ENCODE results near the gene L3MBTL4.

Gene L3MBTL4

DNA sequence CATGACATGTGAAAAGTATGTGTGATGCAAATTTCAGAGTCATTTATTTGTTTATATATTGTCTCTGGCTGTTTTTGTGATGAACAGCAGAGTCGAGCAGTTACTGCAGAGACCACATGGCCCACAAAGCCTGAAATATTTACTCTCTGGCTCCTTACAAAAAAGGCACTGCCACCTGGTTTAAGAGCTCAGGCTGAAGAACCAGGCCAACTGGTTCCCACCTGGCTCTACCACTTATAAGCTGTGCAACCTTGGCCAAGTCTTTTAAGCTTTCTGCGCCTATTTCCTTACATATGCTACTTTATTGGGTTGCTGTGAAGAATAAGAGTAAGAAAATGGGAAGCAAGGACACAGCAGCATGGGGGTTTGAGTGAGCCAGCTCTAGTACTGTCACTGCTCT is 207.6 kb downstream of the L3MBTL4 start:
- H3K4me3 ChIP-seq (ENCODE audit: low read depth, low read length): no peak overlapping the region
- TF ChIP-seq, protein P1, sequence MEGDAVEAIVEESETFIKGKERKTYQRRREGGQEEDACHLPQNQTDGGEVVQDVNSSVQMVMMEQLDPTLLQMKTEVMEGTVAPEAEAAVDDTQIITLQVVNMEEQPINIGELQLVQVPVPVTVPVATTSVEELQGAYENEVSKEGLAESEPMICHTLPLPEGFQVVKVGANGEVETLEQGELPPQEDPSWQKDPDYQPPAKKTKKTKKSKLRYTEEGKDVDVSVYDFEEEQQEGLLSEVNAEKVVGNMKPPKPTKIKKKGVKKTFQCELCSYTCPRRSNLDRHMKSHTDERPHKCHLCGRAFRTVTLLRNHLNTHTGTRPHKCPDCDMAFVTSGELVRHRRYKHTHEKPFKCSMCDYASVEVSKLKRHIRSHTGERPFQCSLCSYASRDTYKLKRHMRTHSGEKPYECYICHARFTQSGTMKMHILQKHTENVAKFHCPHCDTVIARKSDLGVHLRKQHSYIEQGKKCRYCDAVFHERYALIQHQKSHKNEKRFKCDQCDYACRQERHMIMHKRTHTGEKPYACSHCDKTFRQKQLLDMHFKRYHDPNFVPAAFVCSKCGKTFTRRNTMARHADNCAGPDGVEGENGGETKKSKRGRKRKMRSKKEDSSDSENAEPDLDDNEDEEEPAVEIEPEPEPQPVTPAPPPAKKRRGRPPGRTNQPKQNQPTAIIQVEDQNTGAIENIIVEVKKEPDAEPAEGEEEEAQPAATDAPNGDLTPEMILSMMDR (IDR thresholded peaks at IDR 0.05; ENCODE audit: low read depth, low read length, missing control alignments): no peak
- DNase-seq (ENCODE audit: low read depth): no peak

GRCh38 chr18:6205706-6206105 is 209.0 kb downstream of the L3MBTL4 start:
- no peak overlapping the region for H3K4me3 ChIP-seq (ENCODE audit: low read depth, low read length)
- DNase-seq (ENCODE audit: low read depth): no peak
- TF ChIP-seq, protein P1 (IDR thresholded peaks at IDR 0.05; ENCODE audit: low read depth, low read length, missing control alignments): no peak

DNA sequence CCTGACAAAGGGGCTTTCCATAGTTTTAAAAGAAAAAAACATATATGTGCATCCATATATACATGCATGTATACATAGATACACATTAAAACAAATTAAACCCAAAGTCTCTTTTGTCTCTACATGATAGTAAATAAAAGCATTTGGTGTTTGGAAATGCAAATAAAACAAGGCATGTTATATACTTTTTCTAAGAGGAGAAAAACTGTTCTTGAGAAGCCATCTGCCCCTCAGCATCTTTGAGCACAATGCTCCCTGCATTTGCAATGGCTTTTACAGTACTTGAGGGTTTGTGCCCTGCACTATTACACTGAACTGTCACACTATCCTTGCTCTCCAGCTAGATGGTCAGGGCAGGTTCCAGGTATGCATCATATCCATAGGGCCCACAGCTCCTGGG is 210.2 kb downstream of the L3MBTL4 start:
- TF ChIP-seq, protein P1 (IDR thresholded peaks at IDR 0.05; ENCODE audit: low read depth, low read length, missing control alignments): no peak
- H3K4me3 ChIP-seq (ENCODE audit: low read depth, low read length): no peak overlapping the region
- DNase-seq (ENCODE audit: low read depth): no peak

DNA sequence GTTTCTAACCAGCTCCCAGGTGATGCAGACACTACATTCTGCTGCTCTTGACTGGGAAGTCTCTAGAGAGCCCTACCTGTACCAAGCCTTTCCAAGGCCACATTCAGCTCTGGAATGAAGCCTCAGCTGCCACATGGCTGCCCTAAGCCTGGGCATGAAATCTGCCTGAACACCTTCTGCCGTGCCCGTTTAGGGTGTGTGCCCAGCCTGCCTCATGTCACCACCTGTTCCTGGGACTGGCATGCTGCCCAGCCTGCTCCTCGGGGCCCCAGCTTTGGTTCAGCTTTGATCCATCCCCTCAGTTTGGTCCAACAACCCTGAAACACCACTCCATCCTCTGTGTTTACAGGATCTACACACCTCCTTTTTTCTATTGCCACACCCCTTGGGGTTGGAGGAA is 210.9 kb downstream of the L3MBTL4 start:
- DNase-seq (ENCODE audit: low read depth): no peak
- TF ChIP-seq, protein P1 (IDR thresholded peaks at IDR 0.05; ENCODE audit: low read depth, low read length, missing control alignments): no peak
- no peak overlapping the region for H3K4me3 ChIP-seq (ENCODE audit: low read depth, low read length)

DNA sequence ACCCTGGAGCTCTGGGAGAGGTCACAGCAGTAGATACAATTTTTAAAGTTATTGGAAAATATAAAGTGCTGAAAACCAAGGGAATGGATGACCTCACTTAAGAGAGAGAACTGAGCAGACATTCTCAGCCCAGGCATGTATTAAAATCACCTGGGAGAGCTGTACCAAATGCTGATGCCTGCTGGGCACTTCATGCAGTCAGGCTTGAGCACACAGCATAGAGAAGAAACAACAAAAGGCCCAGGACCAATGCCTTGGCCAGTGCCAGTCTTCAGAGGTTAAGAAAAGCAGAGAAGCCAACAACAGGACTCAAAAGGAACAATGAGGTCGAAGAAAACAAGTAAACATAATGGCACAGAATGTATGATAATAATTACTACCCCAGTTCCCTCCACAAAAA is 211.8 kb downstream of the L3MBTL4 start:
- TF ChIP-seq, protein P1 (IDR thresholded peaks at IDR 0.05; ENCODE audit: low read depth, low read length, missing control alignments): no peak
- no peak for DNase-seq (ENCODE audit: low read depth)
- H3K4me3 ChIP-seq (ENCODE audit: low read depth, low read length): no peak overlapping the region

DNA sequence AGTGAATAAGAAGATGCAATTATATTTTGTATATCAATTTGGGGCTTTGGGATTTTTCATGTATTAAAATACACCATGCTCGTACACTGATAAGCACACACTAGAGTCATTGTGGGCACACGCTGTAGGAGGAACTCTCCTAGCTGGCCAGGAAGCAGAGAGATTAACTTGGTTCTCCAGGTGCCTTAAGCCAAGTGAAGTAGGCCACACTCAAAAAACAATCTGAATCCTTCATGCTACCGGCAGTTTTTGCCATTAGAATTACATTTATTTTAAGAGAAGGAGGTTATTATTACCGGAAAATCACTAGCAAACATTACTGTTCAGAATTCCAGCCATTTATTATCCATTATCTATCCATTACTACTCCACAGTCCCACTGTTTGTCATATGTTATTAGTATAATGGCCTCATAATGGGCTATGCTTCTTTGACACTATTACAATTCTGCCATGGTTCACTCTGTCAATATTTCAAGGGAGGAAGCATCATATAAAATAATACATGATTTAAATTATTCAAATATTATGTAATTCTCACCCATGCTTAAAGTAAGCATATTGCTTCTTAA is 214.4 kb downstream of the L3MBTL4 start:
- H3K4me3 ChIP-seq (ENCODE audit: low read depth, low read length): no peak overlapping the region
- no peak for DNase-seq (ENCODE audit: low read depth)
- TF ChIP-seq, protein P1 (IDR thresholded peaks at IDR 0.05; ENCODE audit: low read depth, low read length, missing control alignments): no peak

- TF ChIP-seq, protein P1 (IDR thresholded peaks at IDR 0.05; ENCODE audit: low read depth, low read length, missing control alignments): no peak
- H3K4me3 ChIP-seq (ENCODE audit: low read depth, low read length): no peak overlapping the region
- no peak for DNase-seq (ENCODE audit: low read depth)
Measured at GRCh38 chr18:6199777-6200176, 214.9 kb downstream of the L3MBTL4 start.

Measured in GM12864 (cell line).